NCI-H146 (cell line): ENCODE measurements around the gene SPTBN1.
"Not testable (repeated sequence)": the region's sequence is repeated elsewhere in the genome, so short reads cannot be mapped to it uniquely, and the experiment has no call there.

Experiments
- DNase-seq: peaks from one replicate; lab custom pipeline; 2025; lab: John Stamatoyannopoulos, UW

SPTBN1 gene

GRCh38 chr2:54503828-54504227 lies 47.7 kb downstream of the SPTBN1 start:
- DNase-seq, result no peak

DNA sequence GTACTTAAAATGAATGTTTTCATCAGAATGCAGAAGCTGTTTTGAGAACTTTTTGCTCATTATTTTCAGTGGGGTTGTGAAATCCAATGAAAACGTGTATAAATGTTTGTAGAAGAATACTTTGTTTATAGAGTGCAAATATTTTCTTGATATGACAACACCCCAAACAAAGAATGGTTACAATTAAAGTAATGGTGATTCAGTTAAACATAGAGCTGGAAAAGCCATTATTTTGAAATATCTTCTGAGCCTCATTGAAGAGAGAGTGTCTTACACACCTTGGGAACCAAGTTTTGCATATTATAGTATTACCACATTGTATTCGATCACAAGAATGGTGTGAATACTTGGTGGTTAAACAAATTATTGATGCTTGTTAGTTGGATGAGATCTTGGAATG lies 48.7 kb downstream of the SPTBN1 start:
- no peak for DNase-seq

GRCh38 chr2:54508541-54508940 lies 52.4 kb downstream of the SPTBN1 start:
- no peak for DNase-seq

- not testable (repeated sequence) for DNase-seq
Measured at GRCh38 chr2:54509043-54509442, 52.9 kb downstream of the SPTBN1 start.

DNA sequence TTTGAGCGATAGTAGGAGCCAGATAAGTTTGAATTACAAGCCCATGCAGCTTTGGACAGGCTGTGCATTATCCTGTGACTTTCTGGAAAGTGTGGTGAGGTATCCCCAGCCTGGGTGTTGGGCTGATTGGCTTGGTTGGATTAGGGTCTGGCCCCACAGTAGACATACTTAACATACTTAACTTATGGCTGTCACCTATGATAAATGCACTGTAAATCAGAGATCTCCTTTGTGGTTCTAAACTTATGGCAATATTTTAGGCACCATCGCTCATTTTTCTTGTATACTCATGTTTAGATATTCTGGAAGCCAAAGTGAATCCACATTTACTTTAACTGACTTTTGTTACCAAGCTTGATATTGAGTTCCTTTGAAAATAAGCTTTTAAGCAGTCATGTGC lies 54.8 kb downstream of the SPTBN1 start:
- DNase-seq, result no peak

GRCh38 chr2:54512183-54512582 lies 56.1 kb downstream of the SPTBN1 start:
- no peak for DNase-seq

DNA sequence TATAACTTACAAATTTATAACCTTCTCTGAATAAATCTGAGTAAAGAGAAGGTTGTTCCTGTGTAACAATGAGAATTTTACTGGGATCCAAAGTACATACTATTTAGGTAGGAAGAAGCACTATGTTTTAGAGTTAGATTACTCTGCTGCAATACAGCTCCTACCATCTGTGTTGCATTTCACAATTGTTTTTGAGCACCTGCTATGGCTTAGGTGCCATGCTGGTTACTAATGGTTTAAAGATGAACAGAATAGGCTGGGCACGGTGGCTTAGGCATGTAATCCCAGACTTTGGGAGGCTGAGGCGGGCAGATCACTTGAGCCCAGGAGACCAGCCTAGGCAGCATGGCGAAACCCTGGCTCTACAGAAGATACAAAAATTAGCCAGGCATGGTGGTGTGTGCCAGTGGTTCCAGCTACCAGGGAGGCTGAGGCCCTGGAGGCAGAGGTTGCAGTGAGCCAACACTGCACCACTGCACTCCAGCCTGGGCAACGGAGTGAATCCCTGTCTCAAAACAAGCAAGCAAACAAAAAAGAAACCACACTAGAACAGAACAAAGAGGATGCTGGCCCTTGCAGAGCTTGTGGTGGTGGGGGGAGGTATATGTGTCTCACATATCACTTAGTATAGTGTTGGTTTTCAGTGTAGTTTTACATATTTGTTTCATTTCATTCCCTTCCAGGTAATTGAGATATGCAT lies 56.7 kb downstream of the SPTBN1 start:
- no peak for DNase-seq

DNA sequence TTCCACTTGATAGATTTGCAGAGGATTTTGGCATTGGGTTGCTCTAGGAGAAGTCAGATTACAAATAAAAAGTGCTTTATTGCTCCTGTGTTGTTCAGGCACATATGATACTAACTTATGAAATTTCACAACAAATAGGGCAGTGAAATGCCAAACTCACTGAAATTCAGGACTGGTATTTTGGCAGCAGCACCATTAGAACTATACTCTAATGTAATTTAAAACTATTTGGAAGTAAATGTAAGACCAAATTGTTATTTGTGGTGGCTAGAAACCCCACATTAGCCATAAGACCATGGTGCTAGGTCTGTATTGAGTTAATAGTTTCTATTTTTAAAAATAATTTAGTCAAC lies 57.2 kb downstream of the SPTBN1 start:
- no peak for DNase-seq

GRCh38 chr2:54514822-54515569 lies 58.9 kb downstream of the SPTBN1 start:
- DNase-seq, result no peak

- no peak for DNase-seq
Measured at GRCh38 chr2:54516842-54517241, 60.7 kb downstream of the SPTBN1 start.

DNA sequence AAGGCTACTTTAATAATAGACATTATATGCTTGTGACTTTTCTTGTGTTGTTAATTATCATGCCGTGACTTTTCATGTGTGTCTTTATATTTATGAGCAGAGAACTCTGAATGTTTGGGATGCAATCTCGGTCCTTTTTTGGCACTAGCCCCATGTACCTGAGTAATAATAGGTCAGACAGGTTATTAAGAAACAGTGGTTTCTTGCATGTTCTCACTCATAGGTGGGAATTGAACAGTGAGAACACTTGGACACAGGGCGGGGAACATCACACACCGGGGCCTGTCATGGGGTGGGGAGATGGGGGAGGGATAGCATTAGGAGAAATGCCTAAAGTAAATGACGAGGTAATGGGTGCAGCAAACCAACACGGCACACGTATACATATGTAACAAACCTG lies 61.9 kb downstream of the SPTBN1 start:
- DNase-seq, result not testable (repeated sequence)

GRCh38 chr2:54518430-54518829 lies 62.3 kb downstream of the SPTBN1 start:
- DNase-seq, result no peak

DNA sequence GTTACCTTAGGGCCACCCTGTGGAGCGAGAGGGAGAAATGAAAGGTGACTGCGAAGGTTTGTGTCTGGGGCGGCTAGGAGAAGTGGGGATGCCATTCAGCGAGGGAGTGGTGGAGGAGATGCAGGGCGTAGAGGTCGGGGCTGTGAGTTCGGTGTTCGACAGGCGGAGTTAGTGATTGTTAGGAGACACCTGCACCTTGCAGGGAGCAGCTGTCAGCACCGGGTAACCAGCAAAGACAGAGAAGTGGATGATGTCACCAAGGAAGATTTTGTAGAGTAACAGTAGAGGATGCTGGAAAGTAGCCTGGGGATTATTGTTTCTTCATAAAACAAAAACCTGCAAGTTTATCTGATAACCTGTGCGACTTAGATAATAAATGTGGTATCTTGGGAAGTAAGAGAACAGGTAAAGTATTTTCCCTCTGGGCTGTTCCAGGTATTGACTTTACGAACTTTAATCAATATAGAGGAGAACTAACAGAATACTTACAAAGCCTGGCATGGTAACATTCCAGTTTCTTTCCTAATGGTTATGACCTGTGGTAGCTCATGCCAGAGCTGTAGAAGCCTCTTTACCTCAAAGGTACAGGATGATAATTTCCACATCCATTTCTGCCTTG lies 63.8 kb downstream of the SPTBN1 start:
- DNase-seq, result peak; percentile 20

DNA sequence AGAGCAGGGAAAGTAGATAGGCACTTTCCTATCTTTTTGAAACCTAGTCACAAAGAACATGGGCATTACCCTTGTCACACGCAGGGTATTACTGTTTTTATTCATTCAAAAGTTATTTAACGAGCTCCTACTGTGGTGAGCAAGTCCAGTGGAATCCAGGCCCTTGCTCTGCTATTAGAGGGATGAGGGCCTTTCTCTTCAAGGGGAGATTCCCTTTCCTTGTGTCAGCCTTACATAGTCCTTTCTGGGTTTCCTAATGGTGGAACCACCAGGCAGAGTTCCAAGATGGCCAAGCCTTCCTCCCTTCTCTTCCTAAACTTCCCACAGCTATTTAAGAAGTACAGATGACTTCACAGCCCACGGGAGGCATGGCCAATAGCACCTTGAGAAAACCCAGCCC lies 64.6 kb downstream of the SPTBN1 start:
- no peak for DNase-seq

GRCh38 chr2:54522624-54523281 lies 66.6 kb downstream of the SPTBN1 start:
- DNase-seq, result peak; percentile 82

- DNase-seq, result no peak
Measured at GRCh38 chr2:54523324-54523959, 67.3 kb downstream of the SPTBN1 start.

DNA sequence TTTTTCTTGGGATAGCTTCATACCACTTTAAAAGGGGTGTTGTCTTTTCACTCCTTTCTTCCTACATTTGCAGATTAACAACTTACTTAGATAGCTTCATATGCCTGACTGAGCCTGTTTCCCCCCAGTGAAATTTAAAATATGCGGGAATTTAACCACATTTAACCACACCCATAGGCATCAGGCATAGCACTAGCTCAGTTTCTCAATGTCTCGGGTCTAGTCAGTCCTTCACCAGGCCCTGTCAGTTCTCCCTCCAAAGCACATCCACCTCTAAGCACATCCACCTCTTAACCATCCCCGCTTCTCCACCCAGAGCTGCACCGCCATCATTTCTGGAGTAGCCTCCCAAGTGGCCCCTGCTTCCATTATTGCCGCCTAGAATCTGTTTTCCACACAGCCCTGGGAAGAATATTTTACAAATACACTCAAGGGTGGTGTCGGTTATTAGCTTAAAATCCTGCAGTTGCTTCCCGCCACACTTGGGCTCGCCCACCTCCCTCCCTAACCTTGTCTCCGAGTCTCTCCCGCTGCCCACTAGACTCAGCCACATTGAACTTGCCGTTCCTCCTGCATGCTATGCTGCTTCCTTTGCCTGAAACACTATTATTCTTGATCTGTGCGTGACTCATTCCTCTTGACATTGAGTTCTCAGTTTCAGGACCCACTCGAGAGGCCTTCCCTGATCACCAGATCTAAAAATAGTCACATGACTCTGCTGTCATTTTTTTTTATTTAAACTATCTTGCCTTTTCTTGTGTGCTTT lies 68.3 kb downstream of the SPTBN1 start:
- DNase-seq, result no peak

DNA sequence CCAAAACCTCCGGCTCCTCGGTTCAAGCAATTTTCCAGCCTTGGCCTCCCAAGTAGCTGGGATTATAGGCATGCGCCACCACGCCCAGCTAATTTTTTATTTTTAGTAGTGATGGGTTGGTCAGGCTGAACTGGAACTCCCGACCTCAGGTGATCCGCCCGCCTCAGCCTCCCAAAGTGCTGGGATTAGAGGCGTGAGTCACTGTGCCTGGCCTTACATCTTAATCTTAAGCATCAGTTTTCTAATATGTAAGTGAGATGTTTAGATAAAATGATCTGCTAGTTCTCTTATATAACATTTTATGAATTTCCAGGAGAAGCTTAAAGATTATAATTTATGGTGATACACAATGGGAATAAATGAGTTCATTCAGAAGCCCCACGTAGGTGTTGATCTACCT lies 69.2 kb downstream of the SPTBN1 start:
- no peak for DNase-seq

DNA sequence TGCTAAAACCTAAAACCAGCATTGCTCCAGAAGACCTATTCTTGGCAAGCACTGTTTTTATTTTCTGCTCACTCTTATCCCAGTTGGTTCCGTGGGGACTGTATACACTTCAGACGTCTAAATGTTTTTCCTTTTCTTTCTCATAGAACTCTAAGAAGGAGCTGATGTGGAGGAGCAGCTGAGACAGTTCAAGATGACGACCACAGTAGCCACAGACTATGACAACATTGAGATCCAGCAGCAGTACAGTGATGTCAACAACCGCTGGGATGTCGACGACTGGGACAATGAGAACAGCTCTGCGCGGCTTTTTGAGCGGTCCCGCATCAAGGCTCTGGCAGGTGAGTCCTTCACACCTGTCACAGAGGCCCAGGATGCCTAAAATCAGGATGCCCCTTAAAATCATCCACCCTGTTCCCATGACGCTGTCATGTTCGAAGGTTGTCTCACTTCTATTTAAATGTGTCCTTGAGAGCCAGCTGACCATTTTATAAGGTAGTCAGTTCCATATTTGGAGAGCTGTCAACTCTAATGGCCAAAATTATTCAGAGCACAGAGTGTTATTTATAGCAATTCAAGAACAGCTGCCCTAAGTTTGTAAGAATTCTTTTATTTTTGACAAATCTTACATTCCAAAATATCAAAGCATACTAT lies 70.2 kb downstream of the SPTBN1 start:
- DNase-seq, result no peak

DNA sequence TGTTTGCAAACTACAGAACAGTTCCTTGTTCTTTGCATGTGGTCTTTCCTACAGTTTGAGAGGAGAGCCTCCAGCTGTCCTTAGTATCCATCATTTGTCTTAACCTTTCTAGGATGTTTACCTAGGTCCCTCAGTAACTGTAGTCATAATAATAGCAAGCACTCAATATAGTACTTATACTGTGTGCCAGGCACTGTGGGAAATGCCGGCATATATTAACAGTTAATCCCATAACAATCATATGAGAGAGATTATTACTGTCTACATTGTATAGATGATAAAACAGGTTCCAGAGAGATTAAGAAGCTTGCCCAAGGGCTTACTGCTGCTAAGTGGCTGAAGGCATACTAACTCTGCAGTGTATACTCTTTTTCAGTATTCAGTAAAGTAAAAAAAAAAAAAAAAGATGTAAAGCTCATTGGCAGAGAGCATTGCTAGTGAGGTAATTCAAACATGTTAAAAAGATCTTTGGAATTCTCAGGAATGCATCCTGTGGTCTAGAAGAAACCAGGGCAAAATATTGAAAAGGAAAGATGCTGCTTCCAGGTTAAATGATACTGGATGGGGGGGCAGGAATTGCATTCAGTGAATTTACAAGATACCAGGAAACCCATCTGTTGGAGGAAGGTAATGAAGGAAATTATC lies 72.3 kb downstream of the SPTBN1 start:
- no peak for DNase-seq
